NCI-H460 (cell line): Measurements from ENCODE around the gene TJP3. TPM values are rescaled to one million over a fixed set of nuclear protein-coding genes. Genes with fewer than 3 reads are reported as not detected.
"Not testable (repeated sequence)": the region's sequence is repeated elsewhere in the genome, so short reads cannot be mapped to it uniquely, and the experiment has no call there.

Experiments used
- DNase-seq: peaks from one replicate; pipeline ENCODE4 v3.0.0-alpha.2; 2016; ENCODE audit warnings: low read depth; ENCODE audit errors: extremely low read depth
- polyA plus RNA-seq: library from polyadenylated mRNA; depleted of rRNA; stranded (reverse); fragments of >200 nt; gene quantifications from 2 replicates; pipeline ENCODE4 v1.2.3, GENCODE V29; 2014; cell fraction: nucleus; rRNA removed
- total RNA-seq: library from RNA; depleted of rRNA; stranded (reverse); fragments of >200 nt; shearing (Covaris generic); gene quantifications from 2 replicates; pipeline ENCODE4 v1.2.3, GENCODE V29; 2014; rRNA removed

TJP3 gene
- total RNA-seq = 0.69 and 0.98 TPM in 2 replicates
- 0.71 and 0.91 TPM in 2 replicates for polyA plus RNA-seq

GRCh38 chr19:3708207-3708931, at the start of gene TJP3:
Gene TJP3 (plus strand): TSS chr19:3708384. CDS start chr19:3728433, 20,049 bp downstream.
- no peak for DNase-seq

- no peak for DNase-seq
These were observed 49.1 kb upstream of the TJP3 start for GRCh38 chr19:3658870-3659745.

GRCh38 chr19:3659746-3660112, 48.5 kb upstream of the TJP3 start:
- DNase-seq = no peak

- no peak for DNase-seq
These were observed 47.5 kb upstream of the TJP3 start for GRCh38 chr19:3660493-3661219.

GRCh38 chr19:3661284-3662238, 46.6 kb upstream of the TJP3 start:
- DNase-seq = no peak

- no peak for DNase-seq
These were observed 44.3 kb upstream of the TJP3 start for GRCh38 chr19:3663838-3664237.

GRCh38 chr19:3664879-3665642, 43.1 kb upstream of the TJP3 start:
- no peak for DNase-seq

GRCh38 chr19:3665681-3666544, 42.3 kb upstream of the TJP3 start:
- no peak for DNase-seq

- not testable (repeated sequence) for DNase-seq
These were observed 41.7 kb upstream of the TJP3 start for GRCh38 chr19:3666545-3666856.

GRCh38 chr19:3667037-3667638, 41.0 kb upstream of the TJP3 start:
- DNase-seq = no peak

GRCh38 chr19:3667766-3668165, 40.4 kb upstream of the TJP3 start:
- DNase-seq = no peak

GRCh38 chr19:3668331-3669081, 39.7 kb upstream of the TJP3 start:
- DNase-seq = no peak

GRCh38 chr19:3669082-3669946, 38.9 kb upstream of the TJP3 start:
- DNase-seq = no peak

- peak; percentile 86 for DNase-seq
These were observed 38.0 kb upstream of the TJP3 start for GRCh38 chr19:3669947-3670795.
